GM18507 (cell line): ENCODE measurements around the gene DST.

Experiments
- DNase-seq: peaks from one replicate; pipeline ENCODE4 v3.0.0; 2011; ENCODE audit warnings: low read depth; ENCODE audit not compliant: insufficient read length; ENCODE audit errors: extremely low spot score
- FAIRE-seq: peaks from 2 replicates; lab custom pipeline; 2011; peaks lifted over from hg19 to GRCh38; lab: Jason Lieb, UNC

DST gene

DNA sequence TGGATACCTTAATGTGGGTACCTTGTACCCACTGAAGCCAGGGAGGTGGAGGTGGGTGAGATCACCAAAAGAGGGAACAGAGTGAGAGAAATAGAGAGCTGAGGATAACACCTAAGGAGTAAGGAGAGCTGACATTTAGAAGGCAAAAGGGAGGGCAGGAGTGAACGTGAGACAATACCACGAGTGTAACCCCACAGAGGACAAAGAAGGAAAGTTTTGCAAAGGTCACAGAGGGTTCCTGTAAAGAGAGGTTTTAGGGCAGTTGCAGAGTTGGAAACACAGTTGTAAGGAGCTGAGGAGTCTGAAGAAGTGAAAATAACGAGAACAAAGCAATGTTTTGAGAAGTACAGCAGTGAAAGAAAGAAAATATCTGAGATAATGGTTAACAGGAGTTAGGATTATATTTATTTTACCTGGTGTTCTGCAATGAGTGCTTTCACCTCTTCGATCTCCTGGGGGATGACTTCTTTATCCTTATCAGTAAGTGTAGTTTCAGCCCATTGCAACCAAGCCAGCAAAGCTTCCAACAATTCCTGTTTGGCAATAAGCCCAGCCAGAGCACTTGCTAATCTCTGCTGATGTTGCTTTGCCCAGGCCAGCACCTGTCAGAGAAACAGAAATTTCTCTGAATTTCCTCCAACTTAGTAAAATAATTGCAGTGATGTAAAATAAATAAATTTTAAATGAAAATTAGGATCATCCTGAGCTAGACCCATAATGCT, 166.8 kb downstream of the DST start:
- no peak for DNase-seq

DNA sequence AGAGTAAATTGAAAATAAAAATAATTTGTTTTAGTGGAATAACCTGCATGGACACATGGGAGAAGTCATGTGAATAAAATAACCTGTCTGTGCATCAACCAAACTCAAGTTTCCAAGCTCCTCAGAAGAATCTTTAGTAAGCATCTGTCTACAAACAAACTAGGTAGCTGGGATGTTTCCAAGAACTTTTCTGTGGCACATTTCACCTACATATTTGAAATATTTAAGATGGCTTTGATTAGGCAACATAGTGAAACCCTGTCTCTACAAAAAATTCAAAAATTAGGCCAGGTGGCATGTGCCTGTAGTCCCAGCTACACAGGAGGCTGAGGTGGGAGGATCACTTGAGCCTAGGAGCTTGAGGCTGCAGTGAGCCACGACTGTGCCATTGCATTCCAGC, 168.2 kb downstream of the DST start:
- no peak for FAIRE-seq
- DNase-seq, result no peak

More for the DNA sequence above, 166.8 kb downstream of the DST start:
- FAIRE-seq, result no peak

DNA sequence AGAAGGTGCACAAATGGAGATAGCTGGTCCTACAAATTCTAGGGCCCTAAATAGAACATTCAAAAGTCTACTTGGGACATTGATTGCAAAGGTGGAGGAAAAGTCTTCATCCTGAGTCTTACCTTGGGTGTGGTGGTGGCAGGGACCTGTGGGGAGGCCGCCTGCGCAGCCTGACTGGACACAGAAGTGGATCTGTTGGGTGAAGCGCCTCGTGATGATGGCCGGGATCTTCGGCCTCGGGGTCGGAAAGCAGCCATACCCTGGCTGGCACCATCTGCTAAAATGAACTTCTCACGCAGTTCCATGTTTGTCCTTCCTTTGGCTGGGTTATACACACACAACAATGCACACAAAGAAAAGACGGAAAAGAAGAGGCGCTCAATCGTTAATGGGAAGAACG, 179.2 kb downstream of the DST start:
- no peak for FAIRE-seq
- no peak for DNase-seq

DNA sequence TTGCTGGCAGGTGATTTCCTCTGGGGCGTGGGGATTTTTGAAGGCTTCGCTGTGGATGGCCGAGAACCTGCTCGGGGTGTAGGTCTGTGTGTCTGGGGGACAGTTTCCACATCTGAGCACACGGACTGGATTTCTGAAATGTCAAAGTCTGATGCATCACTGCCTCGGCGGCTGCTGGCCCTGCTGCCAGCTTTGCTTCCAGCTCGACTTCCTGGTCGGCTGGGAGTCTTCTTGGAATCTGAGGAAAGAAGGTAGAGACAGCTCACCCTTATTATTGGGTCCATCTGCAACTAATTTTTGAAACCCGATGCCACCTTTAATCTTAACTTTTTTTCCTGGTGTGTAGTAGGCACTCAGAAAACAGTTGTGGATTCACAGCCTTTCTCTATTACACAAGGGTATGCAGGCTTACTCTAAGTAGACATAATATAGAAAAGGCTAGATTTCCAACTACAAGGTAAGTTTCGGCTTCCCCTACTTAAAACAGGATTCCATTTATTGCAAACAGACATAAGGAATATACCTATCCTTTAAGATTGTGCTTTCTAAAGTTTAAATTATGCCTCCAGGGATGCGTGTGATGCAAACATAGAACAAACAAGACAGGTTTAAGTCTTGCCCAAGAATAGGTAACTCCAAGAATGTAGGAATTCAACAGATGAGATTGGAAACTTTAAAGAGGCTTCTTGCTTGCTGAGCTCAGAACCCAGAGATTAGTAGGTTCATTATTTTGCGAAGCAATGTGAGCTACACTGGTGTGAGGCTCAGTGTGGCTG, 183.5 kb downstream of the DST start:
- DNase-seq (no peak), FAIRE-seq (no peak)

DNA sequence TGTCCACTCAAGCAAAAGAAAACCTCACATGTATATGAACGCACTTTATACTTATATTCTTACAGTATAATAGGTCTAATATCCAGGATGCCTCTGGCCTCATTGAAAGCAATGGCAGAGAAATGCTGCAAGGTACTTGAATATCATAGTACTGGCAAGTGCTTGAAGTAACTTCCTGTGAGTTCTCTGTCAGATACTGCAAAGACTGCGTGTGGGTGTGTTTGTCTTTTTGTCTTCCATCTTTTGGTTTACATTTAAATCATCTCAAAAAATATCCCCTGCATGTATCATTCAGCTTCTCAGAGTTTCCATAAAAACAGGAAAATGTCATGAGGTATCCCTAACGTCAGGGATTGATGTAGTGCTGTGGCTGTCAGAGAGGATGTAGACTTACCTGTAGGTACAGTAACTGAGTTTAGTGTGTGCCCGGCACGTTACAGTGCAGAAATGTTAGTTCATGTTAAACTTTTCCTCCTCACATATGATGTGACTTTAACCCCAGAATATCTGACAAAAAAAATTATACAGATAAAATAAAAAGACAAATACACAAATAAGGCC, 184.3 kb downstream of the DST start:
- FAIRE-seq (no peak), DNase-seq (no peak)

DNA sequence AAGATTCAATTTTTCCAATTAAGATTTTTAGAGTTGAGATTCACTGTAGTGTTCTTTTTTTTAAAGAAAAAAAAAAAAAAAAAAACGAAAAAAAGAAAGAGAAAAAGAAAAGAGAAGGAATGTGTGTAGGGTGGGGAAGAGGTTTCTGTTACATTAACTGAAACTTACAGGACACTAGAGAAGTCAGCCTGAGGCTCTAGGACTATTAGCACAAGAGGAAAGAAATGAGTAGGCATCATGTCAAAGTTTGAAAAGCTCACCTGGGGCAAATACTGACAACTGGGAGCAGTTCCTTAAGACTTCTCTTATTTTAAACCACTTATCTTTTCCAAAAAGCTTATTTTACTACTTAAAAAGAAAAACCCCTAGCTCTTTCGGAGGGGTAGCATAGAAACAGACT, 185.9 kb downstream of the DST start:
- FAIRE-seq (no peak), DNase-seq (no peak)

DNA sequence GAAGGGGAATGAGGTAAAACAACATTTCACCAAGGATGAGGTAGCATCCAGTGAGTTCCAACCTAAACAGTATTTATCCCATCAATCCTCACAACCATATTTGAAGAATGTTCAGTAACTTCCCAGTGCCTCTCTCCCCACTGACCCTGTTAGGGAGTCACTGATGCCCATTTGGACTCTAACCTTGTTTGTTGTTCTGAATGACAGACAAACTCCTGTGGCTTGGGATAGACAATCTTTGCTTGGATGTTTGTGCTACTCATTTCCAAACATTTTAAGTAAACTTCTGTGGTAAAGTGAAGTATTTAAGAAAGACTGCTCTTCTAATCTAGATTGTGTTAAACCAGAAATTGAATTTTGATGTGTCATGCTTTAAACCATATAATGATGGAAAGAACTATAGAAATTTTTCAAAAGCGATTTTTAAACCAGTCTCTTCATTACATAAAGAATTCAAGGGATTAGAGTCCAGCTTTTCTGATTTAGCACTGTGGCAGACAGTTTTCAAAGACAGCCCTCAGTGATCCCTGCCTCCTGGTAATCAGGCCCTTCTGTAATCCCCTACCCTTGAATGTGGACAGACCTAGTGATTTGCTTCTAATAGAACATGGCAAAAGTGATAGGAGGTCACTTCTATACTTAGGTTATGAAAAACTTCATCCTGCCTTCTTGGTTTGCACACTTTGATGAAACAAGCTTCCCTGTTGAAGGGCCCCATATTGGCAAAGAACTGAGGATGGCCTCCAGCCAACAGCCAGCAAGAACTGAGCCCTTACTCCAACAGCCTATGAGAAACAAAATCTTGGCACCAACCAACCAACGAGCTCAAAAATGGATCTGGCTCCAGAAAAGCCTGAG, 191.6 kb downstream of the DST start:
- DNase-seq (no peak), FAIRE-seq (no peak)

DNA sequence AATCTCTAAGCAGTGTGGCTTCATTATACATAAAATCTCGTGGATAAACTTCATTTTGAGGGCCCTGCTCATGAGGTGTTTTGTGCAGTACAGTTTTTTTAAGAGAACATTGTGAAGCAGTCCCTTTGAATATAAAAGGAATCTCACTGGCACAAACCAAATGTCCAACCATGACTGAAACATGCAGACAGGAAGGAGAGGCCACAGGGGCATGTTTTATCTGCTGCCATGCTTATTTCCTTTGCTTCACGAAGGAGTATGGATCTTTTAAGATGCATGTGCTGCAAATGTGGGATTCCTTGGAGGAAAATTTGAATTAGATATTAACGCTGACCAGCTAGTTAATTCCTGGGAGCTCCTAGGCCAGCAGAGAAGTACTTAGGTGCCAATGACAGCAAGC, 192.3 kb downstream of the DST start:
- DNase-seq (no peak), FAIRE-seq (no peak)

DNA sequence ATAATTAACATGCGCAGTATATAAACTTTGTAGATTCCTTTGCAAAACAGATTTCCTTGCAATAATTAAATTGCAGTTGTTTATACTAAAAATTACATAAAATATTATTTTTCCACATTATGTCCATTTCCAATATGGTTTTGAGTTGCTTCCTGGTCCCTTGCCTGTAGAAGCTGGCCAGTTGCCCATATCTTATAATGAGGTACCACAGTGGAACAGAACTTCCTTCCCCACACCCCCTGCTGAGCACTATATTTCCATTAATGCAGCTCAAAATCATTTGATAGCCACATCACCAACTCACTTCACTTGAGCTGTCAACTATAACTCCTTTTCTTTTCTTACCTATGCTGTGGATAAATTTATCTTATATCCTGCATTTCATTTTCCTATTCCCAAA, 194.6 kb downstream of the DST start:
- FAIRE-seq (no peak), DNase-seq (no peak)

DNA sequence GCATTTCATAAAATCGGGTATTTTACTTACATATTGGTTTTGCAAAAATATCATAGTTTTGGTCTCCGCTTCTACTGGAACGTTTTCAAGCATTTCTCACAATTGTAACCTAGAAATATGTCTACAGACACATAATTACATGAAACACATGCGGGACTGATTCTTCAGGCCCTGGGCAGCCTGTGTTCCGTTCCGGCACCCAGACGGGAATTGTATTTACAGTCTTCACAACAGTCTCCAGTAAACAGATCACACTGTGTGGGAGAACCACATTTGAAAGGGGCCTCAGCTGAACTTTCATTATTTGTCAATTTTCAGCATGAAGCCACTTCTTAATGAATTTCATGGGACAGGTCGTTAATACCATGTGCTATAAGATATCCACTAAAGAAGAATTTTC, 196.9 kb downstream of the DST start:
- FAIRE-seq, result no peak
- no peak for DNase-seq

DNA sequence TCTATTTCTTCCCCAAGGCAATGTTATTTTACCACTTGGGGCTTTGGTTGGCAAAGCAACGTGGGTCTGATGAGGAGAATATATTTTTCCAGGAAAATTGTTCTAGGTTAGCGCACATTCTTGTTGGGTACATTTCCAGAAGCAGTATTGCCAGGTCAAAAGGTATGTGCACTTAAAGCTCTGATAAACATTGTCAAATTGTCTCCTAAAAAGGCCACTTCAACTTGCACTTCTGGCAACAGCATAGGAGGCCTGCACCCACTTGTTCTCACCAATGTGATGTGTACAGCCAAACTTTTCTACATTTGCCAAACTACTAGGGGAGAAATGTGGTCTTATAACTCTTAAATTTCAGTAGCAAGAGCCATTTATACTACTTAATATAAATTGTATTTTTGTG, 197.8 kb downstream of the DST start:
- DNase-seq (no peak), FAIRE-seq (no peak)

DNA sequence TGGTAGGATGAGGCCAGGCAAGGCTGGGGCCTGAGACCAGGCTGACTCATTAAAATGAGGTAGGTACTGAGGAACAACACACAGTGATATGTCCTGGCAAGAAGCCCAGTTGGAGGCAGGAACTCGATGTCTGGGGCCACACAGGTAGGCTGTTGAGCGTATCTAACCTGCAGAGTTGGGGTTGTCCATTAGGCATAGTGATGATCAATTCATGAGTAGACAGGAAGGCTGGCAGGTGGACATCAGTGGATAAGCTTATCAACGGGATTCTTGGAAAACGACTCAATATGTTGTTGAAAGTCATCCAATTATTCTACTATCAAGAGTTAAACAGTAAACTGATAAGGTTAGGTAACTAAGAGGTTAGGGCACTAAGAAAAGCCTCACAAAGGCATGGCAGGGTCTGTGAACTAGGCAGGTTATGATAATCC, 202.1 kb downstream of the DST start:
- FAIRE-seq, result no peak
- DNase-seq, result no peak

DNA sequence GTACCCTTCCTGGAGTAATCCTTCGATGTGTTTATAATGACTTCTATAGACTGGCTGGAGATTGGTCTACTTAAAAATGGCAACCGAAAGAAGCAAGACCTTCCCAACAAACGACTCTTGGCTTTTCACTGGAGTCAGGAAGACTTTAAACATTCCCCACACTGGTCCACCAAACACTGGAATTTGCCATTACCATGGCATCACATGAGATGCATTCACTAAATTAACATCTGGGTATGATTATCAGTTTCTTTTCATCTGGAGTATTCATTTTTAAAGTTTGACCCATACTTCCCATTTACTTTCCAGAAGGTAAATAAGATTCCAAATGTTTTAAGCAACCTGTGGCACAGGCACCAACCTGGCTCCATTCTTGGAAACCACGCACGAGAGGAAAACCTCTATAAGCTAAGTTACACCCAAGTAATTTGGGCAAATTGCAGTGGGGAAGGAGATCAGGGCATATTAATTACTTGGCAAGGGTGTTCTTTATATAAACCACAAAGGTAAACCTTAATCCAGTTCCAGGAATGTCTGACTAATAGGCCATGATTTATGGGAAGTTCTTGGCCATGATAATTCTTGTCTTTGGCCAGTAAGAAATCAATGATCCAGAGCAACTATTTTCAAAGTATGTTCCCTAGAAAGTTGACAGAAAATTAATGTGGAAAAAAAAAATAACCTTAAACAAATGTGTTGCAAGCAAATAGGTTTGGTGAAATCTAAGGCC, 205.4 kb downstream of the DST start:
- DNase-seq, result no peak
- FAIRE-seq, result no peak

DNA sequence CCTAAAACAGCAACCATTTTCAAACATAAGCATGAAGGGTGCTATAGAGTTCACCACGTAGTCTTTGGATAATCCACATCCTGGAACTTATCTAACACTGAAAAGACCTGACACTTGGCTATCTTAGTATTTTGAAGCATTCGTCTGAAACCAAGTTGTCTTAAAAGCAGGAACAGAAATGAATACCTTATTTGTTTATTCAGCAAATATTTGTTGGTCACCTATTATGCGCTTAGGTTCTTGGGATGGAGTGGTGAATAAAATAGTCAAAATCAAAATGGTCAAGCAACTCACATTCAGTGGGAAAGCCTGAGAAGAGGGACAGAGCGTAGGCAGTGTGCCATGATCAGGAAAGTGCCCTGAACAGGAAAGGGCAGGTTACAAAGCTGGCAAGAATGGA, 206.9 kb downstream of the DST start:
- FAIRE-seq, result no peak

DNA sequence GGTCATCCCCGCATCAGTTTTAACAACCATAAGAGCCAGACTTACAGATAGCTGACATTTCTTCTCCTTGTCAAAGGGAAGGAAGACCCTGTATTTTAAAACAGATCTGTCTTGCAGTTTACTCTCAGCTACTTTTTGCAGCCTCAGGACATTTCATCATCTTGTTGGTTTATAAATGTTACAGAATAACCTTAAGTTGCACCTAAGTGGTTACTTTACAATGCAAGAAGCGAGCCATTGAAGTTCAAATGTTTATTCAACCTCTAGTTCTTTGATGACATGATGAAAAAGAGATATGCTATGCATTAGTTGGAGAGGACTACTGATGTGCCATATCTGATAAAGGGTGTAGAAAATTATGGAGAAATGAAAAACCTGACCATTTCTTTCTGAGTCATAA, 207.4 kb downstream of the DST start:
- FAIRE-seq (no peak), DNase-seq (no peak)

More for the DNA sequence above, 206.9 kb downstream of the DST start:
- no peak for DNase-seq

DNA sequence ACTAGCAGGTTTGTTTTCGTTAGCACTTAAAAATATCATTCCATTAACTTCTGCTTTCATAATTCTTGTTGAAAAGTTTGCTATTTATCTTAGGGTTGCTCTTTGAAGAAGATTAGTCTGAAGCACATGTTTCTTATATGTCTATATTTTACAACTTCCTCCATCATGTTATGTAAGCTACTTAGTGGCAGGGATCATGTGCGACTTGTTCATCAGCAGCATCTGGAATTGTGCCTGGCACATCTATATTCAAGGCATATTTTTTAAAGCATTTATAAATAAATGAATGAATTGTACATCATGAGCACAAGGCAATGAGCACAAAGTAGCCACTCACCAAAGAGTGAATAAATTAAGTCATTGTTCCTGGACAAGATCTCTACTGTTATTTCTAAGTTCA, 208.1 kb downstream of the DST start:
- FAIRE-seq, result no peak
- DNase-seq, result no peak

DNA sequence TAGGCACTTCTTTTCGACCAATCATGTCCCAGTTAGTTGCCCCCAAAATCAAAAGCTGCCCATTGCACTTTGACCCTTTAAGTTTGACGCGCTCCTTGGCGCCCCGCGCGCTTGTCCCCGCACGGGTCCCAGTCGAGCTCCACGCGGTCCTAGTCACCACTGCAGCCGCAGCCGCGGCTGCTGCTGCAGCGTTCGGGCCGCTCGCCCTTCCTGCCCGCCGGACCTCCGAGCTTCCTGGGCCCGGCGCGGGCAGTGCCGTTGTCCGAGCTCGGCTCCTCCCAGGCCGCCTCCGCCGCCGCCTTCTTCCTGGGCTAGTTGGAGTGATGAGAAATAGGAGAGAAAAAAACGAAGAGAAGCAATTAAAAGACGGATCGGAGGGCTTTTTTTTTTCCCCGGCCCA, 209.6 kb downstream of the DST start:
- no peak for FAIRE-seq
- DNase-seq, result no peak

DNA sequence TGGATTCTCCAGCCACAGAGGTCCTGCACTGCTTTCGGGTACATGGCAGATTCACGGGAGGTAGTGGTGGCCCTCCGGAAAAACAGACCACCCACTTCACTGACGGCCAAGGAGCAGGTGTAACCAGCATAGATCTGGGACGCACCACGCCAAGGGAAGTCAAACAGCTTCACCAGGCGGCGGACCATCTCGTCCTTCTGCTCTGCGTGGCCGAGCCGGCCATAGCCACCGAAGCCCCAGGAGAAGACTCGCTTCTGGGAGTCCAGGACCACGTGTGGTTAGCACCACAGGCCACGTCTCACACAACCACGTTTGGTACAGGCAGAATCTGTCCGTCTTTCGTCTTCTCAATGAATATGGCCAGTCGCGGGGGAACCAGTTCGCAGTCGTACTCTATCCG, 210.5 kb downstream of the DST start:
- FAIRE-seq (no peak), DNase-seq (no peak)
